GM12878 (cell line): ENCODE data around the gene CLDN14. TPM values are rescaled to one million over a fixed set of nuclear protein-coding genes. Genes with fewer than 3 reads are reported as not detected.
A peak's percentile ranks its signal among the peaks of the same experiment; 100 is the strongest.

Experiments
- ATAC-seq: fragments of 200-7000 bp; cut with Tn5 transposase; 3 replicates; pipeline ENCODE4 v1.9.1; 2020; ENCODE audit warnings: mild to moderate bottlenecking, moderate library complexity
- BruUV-seq: library from RNA; stranded (reverse); fragments of 400-500 nt; replicated peaks from 2 replicates; lab custom pipeline; 2021; lab: Mats Ljungman, UMichigan
- CTCF ChIA-PET: fragments of 300-600 bp; sonication (Branson Sonifier 250); formaldehyde crosslinking; extraction: SDS; loops from one replicate; lab custom pipeline; 2021; ENCODE audit warnings: inconsistent platforms; lab: Yijun Ruan, JAX
- POLR2A ChIA-PET: fragments of 350-600 bp; formaldehyde crosslinking; extraction: SDS; loops from one replicate; lab custom pipeline; 2021; ENCODE audit warnings: inconsistent platforms; lab: Charles Lee
- RAD21 ChIA-PET: fragments of 300-600 bp; sonication (Branson Sonifier 250); formaldehyde crosslinking; loops from one replicate; lab custom pipeline; 2023; ENCODE audit warnings: antibody characterized with exemption; ENCODE audit not compliant: unreplicated experiment; lab: Charles Lee
- SMC1A ChIA-PET: fragments of 300-600 bp; sonication (Branson Sonifier 250); formaldehyde crosslinking; loops from one replicate; lab custom pipeline; 2023; ENCODE audit not compliant: unreplicated experiment, uncharacterized antibody; lab: Charles Lee
- DNase-seq: peaks from one replicate; pipeline ENCODE4 v3.0.0-alpha.2; 2011; ENCODE audit warnings: low read depth, low spot score
- FAIRE-seq: peaks from 3 replicates; lab custom pipeline; 2011; peaks lifted over from hg19 to GRCh38; lab: Jason Lieb, UNC
- H2AFZ ChIP-seq: 2 replicates; pipeline ENCODE4 v1.6.0; 2011; ENCODE audit warnings: low read depth, low read length, control low read depth; ENCODE audit not compliant: control insufficient read depth
- H3K27ac ChIP-seq: 2 replicates; pipeline ENCODE4 v1.5.1; 2011; ENCODE audit warnings: control low read depth; ENCODE audit not compliant: control insufficient read depth, insufficient read depth
- H3K27me3 ChIP-seq, 2 experiments: replicated peaks in 1 of 2; 2 replicates each; pipeline versions ENCODE4 v1.6.0 to v1.6.1; 2011; ENCODE audit warnings: low read length in 1 of 2; ENCODE audit not compliant: control insufficient read depth in 2 of 2, insufficient read depth in 2 of 2
- H3K36me3 ChIP-seq, 2 experiments: 2 replicates each; pipeline ENCODE4 v1.5.1; 2011; ENCODE audit warnings: low read length in 1 of 2; ENCODE audit not compliant: control insufficient read depth in 2 of 2, insufficient read depth in 2 of 2
- H3K4me1 ChIP-seq: 2 replicates; pipeline ENCODE4 v1.6.1; 2011; ENCODE audit warnings: mild to moderate bottlenecking, low read length, moderate library complexity, mixed read lengths; ENCODE audit not compliant: control insufficient read depth, insufficient read depth
- H3K4me2 ChIP-seq: 2 replicates; pipeline ENCODE4 v1.6.0; 2011; ENCODE audit warnings: control low read depth; ENCODE audit not compliant: control insufficient read depth, insufficient read depth
- H3K4me3 ChIP-seq: fragments of 200-600 bp; sonication (generic); 2 replicates; pipeline ENCODE4 v1.5.1; 2016
- H3K79me2 ChIP-seq: 2 replicates; pipeline ENCODE4 v1.6.0; 2011; ENCODE audit warnings: low read length; ENCODE audit not compliant: control insufficient read depth, insufficient read depth
- H3K9ac ChIP-seq: 2 replicates; pipeline ENCODE4 v1.8.0; 2011; ENCODE audit warnings: low read length, control low read depth, mixed read lengths; ENCODE audit not compliant: control insufficient read depth, insufficient read depth
- H3K9me3 ChIP-seq: replicated peaks from 3 replicates; pipeline ENCODE4 v1.5.1; 2011; ENCODE audit warnings: mild to moderate bottlenecking, low read length; ENCODE audit not compliant: control insufficient read depth, insufficient read depth
- H4K20me1 ChIP-seq: 2 replicates; pipeline ENCODE4 v1.6.0; 2011; ENCODE audit not compliant: control insufficient read depth, insufficient read depth
- BACH1 ChIP-seq: fragments of 450-650 bp; IDR thresholded peaks from 2 replicates; pipeline ENCODE4 v1.6.1; 2017; ENCODE audit warnings: mild to moderate bottlenecking, borderline replicate concordance
- BCL11A ChIP-seq: IDR thresholded peaks from 2 replicates; pipeline ENCODE4 v1.6.1; 2011; ENCODE audit warnings: low read depth, low read length
- BHLHE40 ChIP-seq, 2 experiments: fragments of 450-650 bp in 1 of 2; IDR thresholded peaks; 2 replicates each; pipeline ENCODE4 v1.6.1; 2011 to 2017; ENCODE audit warnings: low read depth in 2 of 2, borderline replicate concordance in 1 of 2, improper control_type of control experiment in 1 of 2, low read length in 1 of 2, mild to moderate bottlenecking in 1 of 2
- DPF2 ChIP-seq: fragments of 450-650 bp; IDR thresholded peaks from 2 replicates; pipeline ENCODE4 v1.6.1; 2017; ENCODE audit warnings: mild to moderate bottlenecking
- EED ChIP-seq: sonication (generic); IDR thresholded peaks from 2 replicates; pipeline ENCODE4 v1.6.1; 2016; ENCODE audit warnings: antibody characterized with exemption, low read depth
- ETV6 ChIP-seq, 2 experiments: fragments of 450-650 bp in 1 of 2; IDR thresholded peaks in 1 of 2; conservative IDR thresholded peaks in 1 of 2; 2 replicates each; pipeline ENCODE4 v1.6.1; 2014; ENCODE audit warnings: antibody characterized with exemption in 1 of 2, borderline replicate concordance in 1 of 2, low read depth in 1 of 2, mild to moderate bottlenecking in 1 of 2, moderate library complexity in 1 of 2
- GATAD2B ChIP-seq: fragments of 450-650 bp; conservative IDR thresholded peaks from 2 replicates; pipeline ENCODE4 v1.6.1; 2017; ENCODE audit warnings: low read depth, mild to moderate bottlenecking, moderate library complexity
- HDAC2 ChIP-seq: fragments of 200-600 bp; sonication (generic); IDR thresholded peaks from 2 replicates; pipeline ENCODE4 v1.6.1; 2017
- MEF2B ChIP-seq: fragments of 450-650 bp; IDR thresholded peaks from 2 replicates; pipeline ENCODE4 v1.6.1; 2018; ENCODE audit warnings: mild to moderate bottlenecking, moderate library complexity; ENCODE audit not compliant: partially characterized antibody, poor library complexity, severe bottlenecking
- NR2C1 ChIP-seq: fragments of 450-650 bp; IDR thresholded peaks from 2 replicates; pipeline ENCODE4 v1.6.1; 2017; ENCODE audit warnings: antibody characterized with exemption, mild to moderate bottlenecking, moderate library complexity
- NR2C2 ChIP-seq: IDR thresholded peaks from 2 replicates; pipeline ENCODE4 v1.6.1; 2011; ENCODE audit warnings: borderline replicate concordance, low read depth; ENCODE audit not compliant: control insufficient read depth, insufficient read length
- NR2F1 ChIP-seq: fragments of 450-650 bp; conservative IDR thresholded peaks from 2 replicates; pipeline ENCODE4 v1.6.1; 2017; ENCODE audit warnings: mild to moderate bottlenecking
- RBBP5 ChIP-seq: fragments of 200-600 bp; sonication (generic); conservative IDR thresholded peaks from 2 replicates; pipeline ENCODE4 v1.6.1; 2016
- RELA ChIP-seq: fragments of 450-650 bp; IDR thresholded peaks from 2 replicates; pipeline ENCODE4 v1.8.0; 2014; ENCODE audit warnings: borderline replicate concordance; ENCODE audit not compliant: partially characterized antibody
- SMAD1 ChIP-seq: fragments of 450-650 bp; IDR thresholded peaks from 2 replicates; pipeline ENCODE4 v1.6.1; 2018; ENCODE audit warnings: mild to moderate bottlenecking, low read depth; ENCODE audit not compliant: partially characterized antibody
- STAT1 ChIP-seq: fragments of 450-650 bp; conservative IDR thresholded peaks from 2 replicates; pipeline ENCODE4 v1.6.1; 2014; ENCODE audit warnings: antibody characterized with exemption, mild to moderate bottlenecking
- TCF12 ChIP-seq: IDR thresholded peaks from 2 replicates; pipeline ENCODE4 v1.6.1; 2011; ENCODE audit warnings: low read depth, mild to moderate bottlenecking, low read length
- YBX1 ChIP-seq: fragments of 450-650 bp; IDR thresholded peaks from 2 replicates; pipeline ENCODE4 v1.6.1; 2016; ENCODE audit warnings: antibody characterized with exemption
- WGBS: methylation state at CpG from one replicate; pipeline ENCODE4 v1.1.6; 2016; ENCODE audit warnings: low lambda C conversion rate; ENCODE audit not compliant: insufficient replicate concordance, insufficient coverage; ENCODE audit errors: missing lambda C conversion rate; 5-methylcytosine and 5-hydroxymethylcytosine counted together
- in situ Hi-C: fragments of 300-500 bp; cut with MboI; formaldehyde crosslinking; loops from 9 replicates; pipeline ENCODE4 v1.14.3; 2018; ENCODE audit warnings: mixed read lengths
- intact Hi-C: fragments of 100-400 bp; cut with micrococcal nuclease; formaldehyde crosslinking; loops from one replicate; pipeline ENCODE4 v1.14.2; 2022; ENCODE audit not compliant: unreplicated experiment
- polyA plus RNA-seq, 11 experiments: library from polyadenylated mRNA; depleted of rRNA in 4 of 11; unstranded in 6 of 11; stranded (reverse) in 5 of 11; fragments of >200 nt; fragmentation: Nextera tagmentation in 4 of 11; fragmentation: Illumina TruSeq in 1 of 11; extraction: Ambion mirVana in 4 of 11; extraction: Trizol in 1 of 11; gene quantifications; 1 replicate in 1 of 11; 2 replicates in 10 of 11; pipeline versions ENCODE4 v1.2.1 to v1.2.3, GENCODE V29; 2011 to 2016; ENCODE audit warnings: inconsistent platforms in 2 of 11, missing spikeins in 2 of 11, low read depth in 1 of 11
- total RNA-seq, 4 experiments: library from RNA; depleted of rRNA in 3 of 4; stranded (reverse); fragments of >200 nt in 3 of 4; fragmentation: Illumina TruSeq in 1 of 4; extraction: Trizol in 1 of 4; gene quantifications; 2 replicates each; pipeline versions ENCODE4 v1.2.1 to v1.2.3, GENCODE V29; 2013 to 2021
- TF ChIP-seq, protein P1 (sequence below): fragments of 450-650 bp; IDR thresholded peaks from 2 replicates; pipeline ENCODE4 v1.6.1; 2017; ENCODE audit warnings: mild to moderate bottlenecking, moderate library complexity
- TF ChIP-seq, protein P2 (sequence below): fragments of 450-650 bp; IDR thresholded peaks from 2 replicates; pipeline ENCODE4 v1.6.1; 2017; ENCODE audit warnings: mild to moderate bottlenecking

CLDN14 gene
- total and polyA plus RNA-seq, 10 of the 15 experiments (the other 5 are each of a cell fraction or from before 2014, with no cell fraction given): 0.90 to 19.4 (median 6.6) TPM

DNA sequence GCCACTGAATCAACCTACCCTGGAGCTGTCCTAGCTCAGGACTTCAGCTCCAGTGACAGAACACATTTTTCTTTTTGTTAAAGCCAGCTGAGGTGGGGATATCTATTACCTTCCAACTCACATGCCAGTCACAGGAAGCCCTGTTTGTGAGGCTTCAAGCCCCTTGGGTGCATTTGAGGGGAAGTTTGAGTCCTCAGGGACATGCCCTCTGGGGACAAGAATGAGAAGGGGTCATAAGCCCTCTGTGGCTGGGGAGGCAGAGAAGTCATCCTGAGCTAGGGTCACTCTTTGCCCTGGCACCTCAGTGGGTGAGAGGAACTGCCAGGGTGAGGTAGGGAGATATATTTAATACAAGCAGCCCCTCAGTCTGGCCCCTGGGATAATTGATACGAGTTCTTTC is 33.5 kb upstream of the CLDN14 start:
- WGBS: 0% methylated on average over 1 of the region's 1 CpG
- H3K9me3 ChIP-seq: no peaks in the 10 kb centered on the region; the same call in 1 of the 3 replicates
- no TSS peak for BruUV-seq
- no peak for FAIRE-seq
- 0 out of 4 replicates have a peak, but pooled peaks cover 0 to 3% of the 10 kb centered on the region in 2 experiments for H3K36me3 ChIP-seq
- H3K27me3 ChIP-seq: no peaks in the 10 kb centered on the region
- ATAC-seq: peak; percentile 57
- peaks cover 5% of the 10 kb centered on the region for H3K79me2 ChIP-seq
- H3K4me2 ChIP-seq: no peak overlapping the region
- SMC1A ChIA-PET: interaction anchor here (2.1 to 11.6 kb wide), 4 partner anchors 8 to 28 kb away, joined by 7 to 231 read pairs (median 75); no protein-coding TSS in a partner anchor
- no peaks in the 10 kb centered on the region for H4K20me1 ChIP-seq
- CTCF ChIA-PET: interaction anchor here (0.6 to 3.4 kb wide), 6 partner anchors 9 to 1351 kb away, joined by 3 to 28 read pairs (median 7); no protein-coding TSS in a partner anchor
- peak overlapping the region; percentile 41 for H3K27ac ChIP-seq
- peaks cover 76% of the 10 kb centered on the region for H3K4me1 ChIP-seq
- no peak overlapping the region for H3K9ac ChIP-seq
- no peak overlapping the region for H2AFZ ChIP-seq
- POLR2A ChIA-PET: interaction anchor here (1.4 to 11.6 kb wide), 3 partner anchors 8 to 28 kb away, joined by 4 to 146 read pairs (median 9); no protein-coding TSS in a partner anchor
- in situ Hi-C loops: loop anchor here (25.0 kb wide), 1 partner anchor 1724 kb away; no protein-coding TSS in a partner anchor
- intact Hi-C loops: loop anchor here (1.0 kb wide), 1 partner anchor 22 kb away; no protein-coding TSS in a partner anchor
- DNase-seq: no peak
- H3K4me3 ChIP-seq: no peak overlapping the region
- RAD21 ChIA-PET: interaction anchor here (1.1 to 11.3 kb wide), 7 partner anchors 8 to 90 kb away, joined by 4 to 189 read pairs (median 12); no protein-coding TSS in a partner anchor
- TF ChIP-seq HDAC2 (no peak), GATAD2B (peak; percentile 82), NR2C2 (no peak), RELA (peak; percentile 40), EED (peak; percentile 56; the same call in 1 of the 2 replicates), BACH1 (no peak), TCF12 (peak; percentile 85), YBX1 (peak; percentile 97), DPF2 (0 out of 2 replicates have a peak, but pooled peaks have one; percentile 27), MEF2B (peak; percentile 100), STAT1 (no peak), ETV6 (conservative IDR thresholded peaks at IDR 0.05 in 1 of 2, IDR thresholded peaks at IDR 0.05 in 1 of 2; ENCODE audit: borderline replicate concordance in 1 of 2, low read depth in 1 of 2) (no peak), NR2C1 (no peak), BCL11A (peak; percentile 69), SMAD1 (peak; percentile 69), RBBP5 (no peak), NR2F1 (peak; percentile 94), BHLHE40 (IDR thresholded peaks at IDR 0.05; ENCODE audit: borderline replicate concordance in 1 of 2, low read depth in 2 of 2, low read length in 1 of 2) (peak; percentile 64 to 70; a peak in 3 of 4 replicates)
- TF ChIP-seq, protein P1, sequence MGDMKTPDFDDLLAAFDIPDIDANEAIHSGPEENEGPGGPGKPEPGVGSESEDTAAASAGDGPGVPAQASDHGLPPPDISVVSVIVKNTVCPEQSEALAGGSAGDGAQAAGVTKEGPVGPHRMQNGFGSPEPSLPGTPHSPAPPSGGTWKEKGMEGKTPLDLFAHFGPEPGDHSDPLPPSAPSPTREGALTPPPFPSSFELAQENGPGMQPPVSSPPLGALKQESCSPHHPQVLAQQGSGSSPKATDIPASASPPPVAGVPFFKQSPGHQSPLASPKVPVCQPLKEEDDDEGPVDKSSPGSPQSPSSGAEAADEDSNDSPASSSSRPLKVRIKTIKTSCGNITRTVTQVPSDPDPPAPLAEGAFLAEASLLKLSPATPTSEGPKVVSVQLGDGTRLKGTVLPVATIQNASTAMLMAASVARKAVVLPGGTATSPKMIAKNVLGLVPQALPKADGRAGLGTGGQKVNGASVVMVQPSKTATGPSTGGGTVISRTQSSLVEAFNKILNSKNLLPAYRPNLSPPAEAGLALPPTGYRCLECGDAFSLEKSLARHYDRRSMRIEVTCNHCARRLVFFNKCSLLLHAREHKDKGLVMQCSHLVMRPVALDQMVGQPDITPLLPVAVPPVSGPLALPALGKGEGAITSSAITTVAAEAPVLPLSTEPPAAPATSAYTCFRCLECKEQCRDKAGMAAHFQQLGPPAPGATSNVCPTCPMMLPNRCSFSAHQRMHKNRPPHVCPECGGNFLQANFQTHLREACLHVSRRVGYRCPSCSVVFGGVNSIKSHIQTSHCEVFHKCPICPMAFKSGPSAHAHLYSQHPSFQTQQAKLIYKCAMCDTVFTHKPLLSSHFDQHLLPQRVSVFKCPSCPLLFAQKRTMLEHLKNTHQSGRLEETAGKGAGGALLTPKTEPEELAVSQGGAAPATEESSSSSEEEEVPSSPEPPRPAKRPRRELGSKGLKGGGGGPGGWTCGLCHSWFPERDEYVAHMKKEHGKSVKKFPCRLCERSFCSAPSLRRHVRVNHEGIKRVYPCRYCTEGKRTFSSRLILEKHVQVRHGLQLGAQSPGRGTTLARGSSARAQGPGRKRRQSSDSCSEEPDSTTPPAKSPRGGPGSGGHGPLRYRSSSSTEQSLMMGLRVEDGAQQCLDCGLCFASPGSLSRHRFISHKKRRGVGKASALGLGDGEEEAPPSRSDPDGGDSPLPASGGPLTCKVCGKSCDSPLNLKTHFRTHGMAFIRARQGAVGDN: peak; percentile 91
- TF ChIP-seq, protein P2, sequence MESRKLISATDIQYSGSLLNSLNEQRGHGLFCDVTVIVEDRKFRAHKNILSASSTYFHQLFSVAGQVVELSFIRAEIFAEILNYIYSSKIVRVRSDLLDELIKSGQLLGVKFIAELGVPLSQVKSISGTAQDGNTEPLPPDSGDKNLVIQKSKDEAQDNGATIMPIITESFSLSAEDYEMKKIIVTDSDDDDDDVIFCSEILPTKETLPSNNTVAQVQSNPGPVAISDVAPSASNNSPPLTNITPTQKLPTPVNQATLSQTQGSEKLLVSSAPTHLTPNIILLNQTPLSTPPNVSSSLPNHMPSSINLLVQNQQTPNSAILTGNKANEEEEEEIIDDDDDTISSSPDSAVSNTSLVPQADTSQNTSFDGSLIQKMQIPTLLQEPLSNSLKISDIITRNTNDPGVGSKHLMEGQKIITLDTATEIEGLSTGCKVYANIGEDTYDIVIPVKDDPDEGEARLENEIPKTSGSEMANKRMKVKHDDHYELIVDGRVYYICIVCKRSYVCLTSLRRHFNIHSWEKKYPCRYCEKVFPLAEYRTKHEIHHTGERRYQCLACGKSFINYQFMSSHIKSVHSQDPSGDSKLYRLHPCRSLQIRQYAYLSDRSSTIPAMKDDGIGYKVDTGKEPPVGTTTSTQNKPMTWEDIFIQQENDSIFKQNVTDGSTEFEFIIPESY: no peak
